Epithelial cell of proximal tubule (primary cell): ENCODE data around the gene TMTC2. TPM values are rescaled to one million over a fixed set of nuclear protein-coding genes. Genes with fewer than 3 reads are reported as not detected.

Source experiments
- DNase-seq: peaks from one replicate; pipeline ENCODE4 v3.0.0-alpha.2; 2011; ENCODE audit warnings: low read depth
- H3K4me3 ChIP-seq: 2 replicates; pipeline ENCODE4 v1.5.1; 2011; ENCODE audit warnings: low read depth, mild to moderate bottlenecking, low read length
- total RNA-seq: library from RNA; depleted of rRNA; stranded (reverse); fragments of >200 nt; gene quantifications from 2 replicates; pipeline ENCODE4 v1.2.3, GENCODE V29; 2015
- TF ChIP-seq, protein P1 (sequence below): conservative IDR thresholded peaks from 2 replicates; pipeline ENCODE4 v1.5.1; 2012; ENCODE audit warnings: low read depth, mild to moderate bottlenecking, low read length

TMTC2 gene
- total RNA-seq, 1 donor from 2014 or later, result 3.6 TPM

GRCh38 chr12:82973592-82973991 is 286.9 kb downstream of the TMTC2 start:
- H3K4me3 ChIP-seq, result no peak overlapping the region
- DNase-seq, result no peak
- TF ChIP-seq, protein P1, sequence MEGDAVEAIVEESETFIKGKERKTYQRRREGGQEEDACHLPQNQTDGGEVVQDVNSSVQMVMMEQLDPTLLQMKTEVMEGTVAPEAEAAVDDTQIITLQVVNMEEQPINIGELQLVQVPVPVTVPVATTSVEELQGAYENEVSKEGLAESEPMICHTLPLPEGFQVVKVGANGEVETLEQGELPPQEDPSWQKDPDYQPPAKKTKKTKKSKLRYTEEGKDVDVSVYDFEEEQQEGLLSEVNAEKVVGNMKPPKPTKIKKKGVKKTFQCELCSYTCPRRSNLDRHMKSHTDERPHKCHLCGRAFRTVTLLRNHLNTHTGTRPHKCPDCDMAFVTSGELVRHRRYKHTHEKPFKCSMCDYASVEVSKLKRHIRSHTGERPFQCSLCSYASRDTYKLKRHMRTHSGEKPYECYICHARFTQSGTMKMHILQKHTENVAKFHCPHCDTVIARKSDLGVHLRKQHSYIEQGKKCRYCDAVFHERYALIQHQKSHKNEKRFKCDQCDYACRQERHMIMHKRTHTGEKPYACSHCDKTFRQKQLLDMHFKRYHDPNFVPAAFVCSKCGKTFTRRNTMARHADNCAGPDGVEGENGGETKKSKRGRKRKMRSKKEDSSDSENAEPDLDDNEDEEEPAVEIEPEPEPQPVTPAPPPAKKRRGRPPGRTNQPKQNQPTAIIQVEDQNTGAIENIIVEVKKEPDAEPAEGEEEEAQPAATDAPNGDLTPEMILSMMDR, result no peak

DNA sequence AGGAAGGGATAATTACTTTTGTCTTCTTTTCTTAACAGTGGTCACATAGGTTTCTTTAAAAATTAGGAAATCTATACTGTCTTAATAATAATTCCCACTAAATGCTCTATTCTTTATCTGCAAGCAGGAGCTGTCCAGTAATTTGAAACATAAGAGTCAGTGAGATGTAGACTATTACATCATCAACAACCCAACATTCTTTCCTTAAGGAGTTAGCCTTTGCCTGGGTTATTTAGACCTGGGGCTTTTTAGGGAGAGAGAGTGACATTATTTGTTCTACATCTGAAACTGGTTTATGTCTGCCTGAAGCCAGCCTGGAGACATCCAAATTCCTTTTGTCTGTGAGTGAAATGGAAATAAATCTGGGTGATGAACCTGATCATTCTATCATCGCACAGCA is 294.4 kb downstream of the TMTC2 start:
- no peak for DNase-seq
- no peak overlapping the region for H3K4me3 ChIP-seq
- TF ChIP-seq, protein P1, result no peak

GRCh38 chr12:82994117-82994516 is 307.4 kb downstream of the TMTC2 start:
- no peak overlapping the region for H3K4me3 ChIP-seq
- DNase-seq, result no peak
- TF ChIP-seq, protein P1, result no peak

DNA sequence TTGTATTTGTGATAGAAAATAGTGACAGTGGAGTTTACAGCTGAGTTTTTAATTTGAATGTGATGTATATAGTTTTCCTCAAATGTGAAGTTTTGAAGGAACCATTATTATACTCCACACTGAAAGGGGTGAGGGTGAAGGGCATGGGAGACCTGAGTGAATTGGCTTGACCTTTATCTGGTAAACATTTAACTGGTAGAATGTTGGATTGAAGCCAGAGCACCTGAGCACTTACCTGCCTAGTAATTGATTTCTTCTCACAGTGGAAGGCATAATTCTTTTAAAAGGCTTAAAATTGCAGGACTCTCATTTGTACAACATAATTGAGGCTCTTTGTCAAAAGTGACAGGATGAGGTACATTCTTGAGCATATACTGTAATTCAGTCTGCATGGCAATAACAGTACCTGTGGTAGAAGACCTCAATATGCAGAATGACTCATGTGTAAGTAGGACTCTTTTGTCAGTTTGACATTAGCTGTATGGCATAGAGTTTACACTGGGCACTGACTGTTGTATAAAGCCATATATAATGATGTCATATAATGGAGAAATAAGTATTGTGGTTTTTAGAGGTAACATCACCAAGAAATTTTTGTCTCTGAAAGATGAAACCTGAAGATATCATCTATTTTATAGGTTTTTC is 309.6 kb downstream of the TMTC2 start:
- no peak for DNase-seq
- TF ChIP-seq, protein P1, result no peak
- no peak overlapping the region for H3K4me3 ChIP-seq

GRCh38 chr12:82998509-82998908 is 311.8 kb downstream of the TMTC2 start:
- no peak for DNase-seq
- H3K4me3 ChIP-seq, result no peak overlapping the region
- TF ChIP-seq, protein P1, result no peak

DNA sequence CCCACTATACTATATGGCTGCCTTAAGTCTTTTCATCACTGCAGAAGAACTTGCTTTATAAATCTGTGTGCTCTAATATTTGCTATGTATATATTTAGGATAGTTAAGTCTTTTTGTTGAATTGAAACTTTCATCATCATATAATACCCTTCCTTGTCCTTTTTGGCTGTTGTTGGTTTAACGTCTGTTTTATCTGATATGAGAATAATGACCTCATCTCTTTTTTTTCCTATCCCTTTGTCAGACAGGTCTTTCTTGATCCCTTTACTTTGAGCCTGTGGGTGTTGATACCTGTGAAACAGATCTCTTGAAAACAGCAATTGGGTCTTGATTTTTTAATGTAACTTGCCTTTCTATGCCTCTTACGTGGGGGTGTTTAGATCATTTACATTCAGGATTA is 316.3 kb downstream of the TMTC2 start:
- TF ChIP-seq, protein P1, result no peak

DNA sequence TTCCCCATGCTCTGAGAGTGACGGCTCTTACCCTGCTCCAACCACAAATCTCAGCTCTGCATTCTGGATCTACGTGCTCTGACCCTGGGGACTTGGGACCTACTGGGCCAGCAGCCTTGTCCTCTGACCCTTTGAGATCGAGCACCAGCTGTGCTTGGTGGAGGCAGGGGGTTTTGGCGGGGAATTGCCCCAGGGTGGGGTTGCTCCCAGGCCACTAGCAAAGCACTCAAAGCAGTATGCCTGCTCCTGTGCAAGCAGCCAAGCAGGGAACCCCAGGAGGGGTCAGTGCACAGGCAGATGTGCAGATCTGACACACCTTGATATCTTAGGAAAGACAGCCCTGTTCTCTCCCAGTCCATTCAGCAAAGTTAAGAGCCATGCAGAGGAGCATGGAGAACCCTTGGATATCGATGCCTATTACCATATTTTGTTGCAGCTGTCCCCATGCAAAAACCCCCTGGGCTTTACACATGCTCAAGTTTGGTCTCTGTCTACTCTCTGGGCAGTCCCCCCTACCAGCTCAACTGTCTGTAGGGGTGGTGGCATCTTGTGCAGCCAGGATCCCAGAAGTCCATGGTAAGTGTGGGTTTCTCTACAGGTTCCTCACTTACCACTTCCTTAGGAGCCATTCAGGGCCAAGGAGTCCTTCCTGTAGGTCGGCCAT is 319.0 kb downstream of the TMTC2 start:
- TF ChIP-seq, protein P1, result no peak
- no peak overlapping the region for H3K4me3 ChIP-seq
- no peak for DNase-seq

More for the DNA sequence above, 316.3 kb downstream of the TMTC2 start:
- DNase-seq, result no peak
- H3K4me3 ChIP-seq, result no peak overlapping the region
